Panc1 (cell line): Measurements from ENCODE around the gene NPHP1. TPM values are rescaled to one million over a fixed set of nuclear protein-coding genes. Genes with fewer than 3 reads are reported as not detected.

Experiments used
- ATAC-seq: fragments of 200-7000 bp; cut with Tn5 transposase; 2 replicates; pipeline ENCODE4 v1.9.1; 2020; ENCODE audit warnings: mild to moderate bottlenecking, moderate library complexity
- BruUV-seq: library from RNA; stranded (reverse); fragments of 400-500 nt; replicated peaks from 2 replicates; lab custom pipeline; 2021; lab: Mats Ljungman, UMichigan
- CTCF ChIA-PET: fragments of 300-600 bp; sonication (Branson Sonifier 250); formaldehyde crosslinking; loops from one replicate; lab custom pipeline; 2022; ENCODE audit warnings: antibody characterized with exemption; lab: Charles Lee
- POLR2A ChIA-PET: fragments of 300-600 bp; sonication (Branson Sonifier 250); formaldehyde crosslinking; loops from one replicate; lab custom pipeline; 2022; ENCODE audit warnings: antibody characterized with exemption; lab: Charles Lee
- DNase-seq: peaks from one replicate; pipeline ENCODE4 v3.0.0-alpha.2; 2010; ENCODE audit warnings: low read depth, low spot score
- H3K27ac ChIP-seq: 2 replicates; pipeline ENCODE4 v1.5.1; 2011; ENCODE audit warnings: mild to moderate bottlenecking, low read length, inconsistent platforms
- H3K27me3 ChIP-seq: fragments of 200-500 bp; sonication (Bioruptor generic); 2 replicates; pipeline ENCODE4 v1.6.0; 2014; ENCODE audit warnings: low read length, inconsistent platforms; ENCODE audit not compliant: control insufficient read depth, insufficient read depth
- H3K36me3 ChIP-seq: fragments of 200-500 bp; sonication (Bioruptor generic); 2 replicates; pipeline ENCODE4 v1.5.1; 2014; ENCODE audit warnings: inconsistent platforms, mild to moderate bottlenecking, low read length, moderate library complexity; ENCODE audit not compliant: control insufficient read depth, insufficient read depth
- H3K4me1 ChIP-seq: 2 replicates; pipeline ENCODE4 v1.5.1; 2011; ENCODE audit warnings: inconsistent platforms, mild to moderate bottlenecking, low read length, moderate library complexity; ENCODE audit not compliant: control insufficient read depth, insufficient read depth
- H3K4me3 ChIP-seq, 2 experiments: 2 replicates each; pipeline ENCODE4 v1.5.1; 2011 to 2012; ENCODE audit warnings: low read depth in 2 of 2, low read length in 2 of 2, mild to moderate bottlenecking in 2 of 2, inconsistent platforms in 1 of 2, moderate library complexity in 1 of 2
- H3K9me3 ChIP-seq: fragments of 200-500 bp; sonication (Bioruptor generic); 2 replicates; pipeline ENCODE4 v1.5.1; 2014; ENCODE audit warnings: low read depth, mild to moderate bottlenecking, inconsistent platforms, low read length, moderate library complexity; ENCODE audit not compliant: control insufficient read depth, insufficient read depth
- CTCF ChIP-seq: fragments of 450-650 bp; IDR thresholded peaks from 2 replicates; pipeline ENCODE4 v1.5.1; 2017; ENCODE audit warnings: mild to moderate bottlenecking
- POLR2AphosphoS5 ChIP-seq: IDR thresholded peaks from 2 replicates; pipeline ENCODE4 v1.6.1; 2012; ENCODE audit warnings: mild to moderate bottlenecking, low read depth, low read length, moderate library complexity
- REST ChIP-seq, 2 experiments: IDR thresholded peaks; 2 replicates each; pipeline ENCODE4 v1.6.1; 2011 to 2012; ENCODE audit warnings: low read depth in 2 of 2, control low read depth in 1 of 2, low read length in 1 of 2, mild to moderate bottlenecking in 1 of 2, moderate library complexity in 1 of 2; ENCODE audit not compliant: insufficient read depth in 1 of 2
- SIN3A ChIP-seq: IDR thresholded peaks from 2 replicates; pipeline ENCODE4 v1.6.1; 2012; ENCODE audit warnings: low read depth, mild to moderate bottlenecking, low read length, moderate library complexity, borderline replicate concordance; ENCODE audit not compliant: insufficient read depth
- TCF7L2 ChIP-seq: IDR thresholded peaks from 2 replicates; pipeline ENCODE4 v1.6.1; 2011; ENCODE audit warnings: mild to moderate bottlenecking, low read depth, low read length, inconsistent platforms
- in situ Hi-C: cut with HindIII; loops from 2 replicates; pipeline ENCODE4 v1.10.0; 2016; ENCODE audit warnings: low sequenced_read_pairs, low pct_unique_long_range_greater_than_20kb
- intact Hi-C: fragments of 100-400 bp; cut with micrococcal nuclease; formaldehyde crosslinking; loops from one replicate; pipeline ENCODE4 v1.10.0; 2022; ENCODE audit not compliant: unreplicated experiment
- total RNA-seq: library from RNA; stranded (reverse); gene quantifications from one replicate; pipeline ENCODE4 v1.2.1, GENCODE V29; 2021; ENCODE audit not compliant: unreplicated experiment

The NPHP1 gene
- total RNA-seq, 1 experiment from 2014 or later: 7.2 TPM

- no peaks in the 10 kb centered on the region for H3K36me3 ChIP-seq
- DNase-seq: no peak
- in situ Hi-C loops (no loop called here), intact Hi-C loops (no loop called here)
- no peaks in the 10 kb centered on the region for H3K9me3 ChIP-seq
- BruUV-seq: no TSS peak
- H3K4me3 ChIP-seq: no peak overlapping the region
- H3K27ac ChIP-seq: no peak overlapping the region
- H3K4me1 ChIP-seq: peaks cover 3% of the 10 kb centered on the region; the same call in 1 of the 2 replicates
- ChIA-PET POLR2A (no interaction called here), CTCF (no interaction called here)
- H3K27me3 ChIP-seq: no peaks in the 10 kb centered on the region
- ATAC-seq: no peak
- TF ChIP-seq TCF7L2 (no peak), CTCF (no peak), POLR2AphosphoS5 (no peak), SIN3A (no peak), REST (IDR thresholded peaks at IDR 0.05; ENCODE audit: insufficient read depth in 1 of 2, low read depth in 2 of 2, low read length in 1 of 2) (no peak)
These were observed 37.4 kb downstream of the NPHP1 start for GRCh38 chr2:110167326-110168000.

- no peak overlapping the region for H3K4me3 ChIP-seq
- peaks cover 3% of the 10 kb centered on the region; the same call in 1 of the 2 replicates for H3K4me1 ChIP-seq
- in situ Hi-C loops (no loop called here), intact Hi-C loops (no loop called here)
- BruUV-seq: no TSS peak
- H3K36me3 ChIP-seq: no peaks in the 10 kb centered on the region
- TF ChIP-seq REST (IDR thresholded peaks at IDR 0.05; ENCODE audit: insufficient read depth in 1 of 2, low read depth in 2 of 2, low read length in 1 of 2) (no peak), CTCF (no peak), POLR2AphosphoS5 (no peak), SIN3A (no peak), TCF7L2 (no peak)
- DNase-seq: no peak
- CTCF ChIA-PET: no interaction called here
- ATAC-seq: no peak
- POLR2A ChIA-PET: interaction anchor here (1.1 kb wide), 1 partner anchor 9 kb away, joined by 3 read pairs; no protein-coding TSS in a partner anchor
- no peak overlapping the region for H3K27ac ChIP-seq
- H3K9me3 ChIP-seq: no peaks in the 10 kb centered on the region
- no peaks in the 10 kb centered on the region for H3K27me3 ChIP-seq
These were observed 38.5 kb downstream of the NPHP1 start for GRCh38 chr2:110166266-110166665.
